Panc1 (cell line): ENCODE measurements around the gene RHEB. TPM values are rescaled to one million over a fixed set of nuclear protein-coding genes. Genes with fewer than 3 reads are reported as not detected.

Experiments used
- ATAC-seq: fragments of 200-7000 bp; cut with Tn5 transposase; 2 replicates; pipeline ENCODE4 v1.9.1; 2020; ENCODE audit warnings: mild to moderate bottlenecking, moderate library complexity
- BruUV-seq: library from RNA; stranded (reverse); fragments of 400-500 nt; replicated peaks from 2 replicates; lab custom pipeline; 2021; lab: Mats Ljungman, UMichigan
- CTCF ChIA-PET: fragments of 300-600 bp; sonication (Branson Sonifier 250); formaldehyde crosslinking; loops from one replicate; lab custom pipeline; 2022; ENCODE audit warnings: antibody characterized with exemption; lab: Charles Lee
- POLR2A ChIA-PET: fragments of 300-600 bp; sonication (Branson Sonifier 250); formaldehyde crosslinking; loops from one replicate; lab custom pipeline; 2022; ENCODE audit warnings: antibody characterized with exemption; lab: Charles Lee
- DNase-seq: peaks from one replicate; pipeline ENCODE4 v3.0.0-alpha.2; 2010; ENCODE audit warnings: low read depth, low spot score
- H3K27ac ChIP-seq: 2 replicates; pipeline ENCODE4 v1.5.1; 2011; ENCODE audit warnings: mild to moderate bottlenecking, low read length, inconsistent platforms
- H3K27me3 ChIP-seq: fragments of 200-500 bp; sonication (Bioruptor generic); 2 replicates; pipeline ENCODE4 v1.6.0; 2014; ENCODE audit warnings: low read length, inconsistent platforms; ENCODE audit not compliant: control insufficient read depth, insufficient read depth
- H3K36me3 ChIP-seq: fragments of 200-500 bp; sonication (Bioruptor generic); 2 replicates; pipeline ENCODE4 v1.5.1; 2014; ENCODE audit warnings: inconsistent platforms, mild to moderate bottlenecking, low read length, moderate library complexity; ENCODE audit not compliant: control insufficient read depth, insufficient read depth
- H3K4me1 ChIP-seq: 2 replicates; pipeline ENCODE4 v1.5.1; 2011; ENCODE audit warnings: inconsistent platforms, mild to moderate bottlenecking, low read length, moderate library complexity; ENCODE audit not compliant: control insufficient read depth, insufficient read depth
- H3K4me3 ChIP-seq, 2 experiments: 2 replicates each; pipeline ENCODE4 v1.5.1; 2011 to 2012; ENCODE audit warnings: low read depth in 2 of 2, low read length in 2 of 2, mild to moderate bottlenecking in 2 of 2, inconsistent platforms in 1 of 2, moderate library complexity in 1 of 2
- H3K9me3 ChIP-seq: fragments of 200-500 bp; sonication (Bioruptor generic); 2 replicates; pipeline ENCODE4 v1.5.1; 2014; ENCODE audit warnings: low read depth, mild to moderate bottlenecking, inconsistent platforms, low read length, moderate library complexity; ENCODE audit not compliant: control insufficient read depth, insufficient read depth
- POLR2AphosphoS5 ChIP-seq: IDR thresholded peaks from 2 replicates; pipeline ENCODE4 v1.6.1; 2012; ENCODE audit warnings: mild to moderate bottlenecking, low read depth, low read length, moderate library complexity
- SIN3A ChIP-seq: IDR thresholded peaks from 2 replicates; pipeline ENCODE4 v1.6.1; 2012; ENCODE audit warnings: low read depth, mild to moderate bottlenecking, low read length, moderate library complexity, borderline replicate concordance; ENCODE audit not compliant: insufficient read depth
- TCF7L2 ChIP-seq: IDR thresholded peaks from 2 replicates; pipeline ENCODE4 v1.6.1; 2011; ENCODE audit warnings: mild to moderate bottlenecking, low read depth, low read length, inconsistent platforms
- in situ Hi-C: cut with HindIII; loops from 2 replicates; pipeline ENCODE4 v1.10.0; 2016; ENCODE audit warnings: low sequenced_read_pairs, low pct_unique_long_range_greater_than_20kb
- intact Hi-C: fragments of 100-400 bp; cut with micrococcal nuclease; formaldehyde crosslinking; loops from one replicate; pipeline ENCODE4 v1.10.0; 2022; ENCODE audit not compliant: unreplicated experiment
- total RNA-seq: library from RNA; stranded (reverse); gene quantifications from one replicate; pipeline ENCODE4 v1.2.1, GENCODE V29; 2021; ENCODE audit not compliant: unreplicated experiment
- TF ChIP-seq, protein P1 (sequence below), 2 experiments: IDR thresholded peaks; 2 replicates each; pipeline ENCODE4 v1.6.1; 2011 to 2012; ENCODE audit warnings: low read depth in 2 of 2, control low read depth in 1 of 2, low read length in 1 of 2, mild to moderate bottlenecking in 1 of 2, moderate library complexity in 1 of 2; ENCODE audit not compliant: insufficient read depth in 1 of 2
- TF ChIP-seq, protein P2 (sequence below): fragments of 450-650 bp; IDR thresholded peaks from 2 replicates; pipeline ENCODE4 v1.5.1; 2017; ENCODE audit warnings: mild to moderate bottlenecking

RHEB gene
- total RNA-seq, 1 experiment from 2014 or later = 259 TPM

DNA sequence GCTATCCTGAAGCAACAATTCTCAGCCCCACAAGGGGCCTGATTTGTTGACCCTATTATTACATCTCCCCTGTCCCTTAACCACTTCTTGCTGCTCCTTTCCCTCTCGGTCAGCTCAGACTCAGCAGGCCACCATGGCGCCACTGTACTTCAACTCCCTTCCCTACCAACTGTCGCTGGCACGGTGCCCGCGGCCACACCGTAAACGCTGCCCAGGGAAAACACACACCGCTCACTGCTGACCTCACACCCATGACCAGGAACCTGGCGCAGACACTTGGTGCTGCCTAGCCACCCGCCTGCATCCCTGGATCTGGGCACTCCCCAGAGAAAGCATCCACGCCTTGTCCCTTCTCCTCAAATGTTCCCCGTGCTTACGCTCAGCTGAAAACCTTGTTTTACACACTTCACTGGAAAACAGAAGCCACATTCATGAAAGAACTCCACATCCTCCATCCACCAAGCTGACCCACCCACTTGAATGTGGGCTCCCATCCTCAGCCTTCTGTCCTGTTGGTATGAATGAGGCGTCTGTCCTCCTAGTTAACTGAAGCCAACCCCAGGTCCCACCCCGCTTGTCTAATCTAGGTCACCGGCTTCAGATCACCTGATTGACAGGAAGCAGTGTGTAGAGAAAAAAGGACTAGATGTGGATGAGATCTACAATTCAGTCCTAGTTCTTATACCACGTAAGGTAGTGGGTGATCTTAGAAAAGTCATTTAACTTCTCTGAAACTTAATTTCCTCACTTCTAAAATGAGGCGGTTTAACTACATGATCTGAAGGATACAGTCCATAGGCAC lies 51.3 kb downstream of the RHEB start:
- ATAC-seq (no peak), DNase-seq (no peak)
- H3K4me1 ChIP-seq = peaks cover 22% of the 10 kb centered on the region
- no peaks in the 10 kb centered on the region for H3K27me3 ChIP-seq
- ChIA-PET CTCF (no interaction called here), POLR2A (no interaction called here)
- TF ChIP-seq SIN3A = no peak
- TF ChIP-seq, protein P1, sequence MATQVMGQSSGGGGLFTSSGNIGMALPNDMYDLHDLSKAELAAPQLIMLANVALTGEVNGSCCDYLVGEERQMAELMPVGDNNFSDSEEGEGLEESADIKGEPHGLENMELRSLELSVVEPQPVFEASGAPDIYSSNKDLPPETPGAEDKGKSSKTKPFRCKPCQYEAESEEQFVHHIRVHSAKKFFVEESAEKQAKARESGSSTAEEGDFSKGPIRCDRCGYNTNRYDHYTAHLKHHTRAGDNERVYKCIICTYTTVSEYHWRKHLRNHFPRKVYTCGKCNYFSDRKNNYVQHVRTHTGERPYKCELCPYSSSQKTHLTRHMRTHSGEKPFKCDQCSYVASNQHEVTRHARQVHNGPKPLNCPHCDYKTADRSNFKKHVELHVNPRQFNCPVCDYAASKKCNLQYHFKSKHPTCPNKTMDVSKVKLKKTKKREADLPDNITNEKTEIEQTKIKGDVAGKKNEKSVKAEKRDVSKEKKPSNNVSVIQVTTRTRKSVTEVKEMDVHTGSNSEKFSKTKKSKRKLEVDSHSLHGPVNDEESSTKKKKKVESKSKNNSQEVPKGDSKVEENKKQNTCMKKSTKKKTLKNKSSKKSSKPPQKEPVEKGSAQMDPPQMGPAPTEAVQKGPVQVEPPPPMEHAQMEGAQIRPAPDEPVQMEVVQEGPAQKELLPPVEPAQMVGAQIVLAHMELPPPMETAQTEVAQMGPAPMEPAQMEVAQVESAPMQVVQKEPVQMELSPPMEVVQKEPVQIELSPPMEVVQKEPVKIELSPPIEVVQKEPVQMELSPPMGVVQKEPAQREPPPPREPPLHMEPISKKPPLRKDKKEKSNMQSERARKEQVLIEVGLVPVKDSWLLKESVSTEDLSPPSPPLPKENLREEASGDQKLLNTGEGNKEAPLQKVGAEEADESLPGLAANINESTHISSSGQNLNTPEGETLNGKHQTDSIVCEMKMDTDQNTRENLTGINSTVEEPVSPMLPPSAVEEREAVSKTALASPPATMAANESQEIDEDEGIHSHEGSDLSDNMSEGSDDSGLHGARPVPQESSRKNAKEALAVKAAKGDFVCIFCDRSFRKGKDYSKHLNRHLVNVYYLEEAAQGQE (IDR thresholded peaks at IDR 0.05; ENCODE audit: insufficient read depth in 1 of 2, low read depth in 2 of 2, low read length in 1 of 2) = no peak
- TF ChIP-seq, protein P2, sequence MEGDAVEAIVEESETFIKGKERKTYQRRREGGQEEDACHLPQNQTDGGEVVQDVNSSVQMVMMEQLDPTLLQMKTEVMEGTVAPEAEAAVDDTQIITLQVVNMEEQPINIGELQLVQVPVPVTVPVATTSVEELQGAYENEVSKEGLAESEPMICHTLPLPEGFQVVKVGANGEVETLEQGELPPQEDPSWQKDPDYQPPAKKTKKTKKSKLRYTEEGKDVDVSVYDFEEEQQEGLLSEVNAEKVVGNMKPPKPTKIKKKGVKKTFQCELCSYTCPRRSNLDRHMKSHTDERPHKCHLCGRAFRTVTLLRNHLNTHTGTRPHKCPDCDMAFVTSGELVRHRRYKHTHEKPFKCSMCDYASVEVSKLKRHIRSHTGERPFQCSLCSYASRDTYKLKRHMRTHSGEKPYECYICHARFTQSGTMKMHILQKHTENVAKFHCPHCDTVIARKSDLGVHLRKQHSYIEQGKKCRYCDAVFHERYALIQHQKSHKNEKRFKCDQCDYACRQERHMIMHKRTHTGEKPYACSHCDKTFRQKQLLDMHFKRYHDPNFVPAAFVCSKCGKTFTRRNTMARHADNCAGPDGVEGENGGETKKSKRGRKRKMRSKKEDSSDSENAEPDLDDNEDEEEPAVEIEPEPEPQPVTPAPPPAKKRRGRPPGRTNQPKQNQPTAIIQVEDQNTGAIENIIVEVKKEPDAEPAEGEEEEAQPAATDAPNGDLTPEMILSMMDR = no peak
- TF ChIP-seq POLR2AphosphoS5 = no peak
- TF ChIP-seq TCF7L2 = no peak
- H3K9me3 ChIP-seq = no peaks in the 10 kb centered on the region
- peak overlapping the region; percentile 78 for H3K27ac ChIP-seq
- TSS peak; percentile 8 for BruUV-seq
- H3K4me3 ChIP-seq = no peak overlapping the region
- in situ Hi-C loops = no loop called here
- intact Hi-C loops = no loop called here
- H3K36me3 ChIP-seq = peaks cover 40% of the 10 kb centered on the region

DNA sequence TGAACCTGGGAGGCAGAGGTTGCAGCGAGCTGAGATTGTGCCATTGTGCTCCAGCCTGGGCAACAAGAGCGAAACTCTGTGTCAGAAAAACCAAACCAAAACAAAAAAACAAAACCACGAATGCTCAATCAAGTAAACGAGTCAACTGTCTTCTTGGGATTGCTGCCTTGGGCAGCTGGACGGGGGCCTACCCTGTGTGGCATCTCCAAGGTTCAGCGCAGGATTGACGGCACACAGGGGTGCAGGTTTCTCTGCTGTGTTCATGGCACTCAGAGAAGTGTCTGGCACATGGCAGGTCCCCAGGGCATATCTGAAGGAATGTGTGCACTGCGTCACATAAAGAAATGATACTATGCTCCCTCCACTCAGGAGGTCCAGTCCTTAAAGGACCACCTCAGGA lies 54.5 kb downstream of the RHEB start:
- DNase-seq = no peak
- TF ChIP-seq SIN3A (no peak), TCF7L2 (no peak), POLR2AphosphoS5 (no peak)
- TF ChIP-seq, protein P2 = no peak
- TF ChIP-seq, protein P1 (IDR thresholded peaks at IDR 0.05; ENCODE audit: insufficient read depth in 1 of 2, low read depth in 2 of 2, low read length in 1 of 2) = no peak
- ATAC-seq = no peak
- Histone ChIP-seq H3K36me3 (peaks cover 28% of the 10 kb centered on the region), H3K27me3 (no peaks in the 10 kb centered on the region), H3K4me1 (peaks cover 35% of the 10 kb centered on the region), H3K4me3 (no peak overlapping the region), H3K9me3 (no peaks in the 10 kb centered on the region), H3K27ac (peak overlapping the region; percentile 78)
- CTCF ChIA-PET = no interaction called here
- POLR2A ChIA-PET = no interaction called here
- intact Hi-C loops = no loop called here
- BruUV-seq = no TSS peak
- in situ Hi-C loops = no loop called here
